GM12801 (cell line): ENCODE measurements around the gene GPBAR1.

Experiments used
- CTCF ChIP-seq: IDR thresholded peaks from one replicate; pipeline ENCODE4 v1.5.1; 2011; ENCODE audit warnings: control low read depth; ENCODE audit not compliant: insufficient read length; ENCODE audit errors: extremely low read depth

Gene GPBAR1

GRCh38 chr2:218264773-218265561 is 4.2 kb downstream of the GPBAR1 start:
- TF ChIP-seq CTCF: no peak

GRCh38 chr2:218265626-218266025 is 4.8 kb downstream of the GPBAR1 start:
- TF ChIP-seq CTCF: no peak

- TF ChIP-seq CTCF: no peak
Observed at GRCh38 chr2:218266316-218266979, 5.6 kb downstream of the GPBAR1 start.

GRCh38 chr2:218267259-218267658 is 6.4 kb downstream of the GPBAR1 start:
- TF ChIP-seq CTCF: no peak

- no peak for TF ChIP-seq CTCF
Observed at GRCh38 chr2:218269900-218270720, 9.3 kb downstream of the GPBAR1 start, which contains the start of the genes AAMP and PNKD. TSS of gene AAMP (minus strand) at chr2:218270137. CDS start at chr2:218270086, 51 bp downstream. TSS of gene PNKD (plus strand) at chr2:218270519. CDS start at chr2:218270536, 17 bp downstream.

- no peak for TF ChIP-seq CTCF
Observed at GRCh38 chr2:218270721-218271486, 10.1 kb downstream of the GPBAR1 start.

DNA sequence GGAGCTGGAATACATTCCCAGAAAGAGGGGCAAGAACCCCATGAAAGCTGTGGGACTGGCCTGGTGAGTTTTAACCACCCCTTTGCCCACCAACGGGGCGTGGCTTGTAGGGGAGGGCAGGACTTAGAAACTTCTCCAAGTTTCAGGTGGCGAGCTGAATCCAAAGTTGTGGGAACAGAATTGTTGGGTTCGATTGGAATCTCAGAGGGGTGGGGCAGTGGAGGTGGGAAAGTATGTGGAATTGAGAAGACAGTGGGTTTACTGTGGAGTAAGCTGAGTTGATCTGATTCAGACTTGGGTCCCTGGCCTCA is 10.6 kb downstream of the GPBAR1 start:
- TF ChIP-seq CTCF: no peak
